Measurements from ENCODE around the gene CRYBG1. TPM values are rescaled to one million over a fixed set of nuclear protein-coding genes. Genes with fewer than 3 reads are reported as not detected.

The CRYBG1 gene
- total RNA-seq, 4 donors from 2014 or later, result 27.4 to 42.1 (median 40.6) TPM

DNA sequence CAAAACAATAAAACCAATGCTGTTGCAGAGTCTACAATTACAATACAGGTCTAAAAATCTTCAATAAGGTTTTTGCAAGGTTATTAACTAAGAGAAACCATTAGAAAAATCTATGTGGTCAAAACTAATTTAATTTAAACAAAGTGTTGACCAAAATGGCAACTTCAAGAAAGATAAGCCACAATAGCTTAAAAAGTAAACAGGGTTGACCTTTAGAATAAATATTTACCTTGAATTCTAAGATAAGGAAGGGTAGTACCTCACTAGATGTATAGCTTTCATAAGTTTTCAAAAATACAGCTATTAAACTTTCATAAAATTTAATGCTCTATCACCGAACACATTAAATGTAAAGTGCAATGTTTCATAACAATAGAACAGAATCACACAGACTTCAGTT is 257.3 kb downstream of the CRYBG1 start:
- TF ChIP-seq CTCF (IDR thresholded peaks at IDR 0.05; ENCODE audit: low read depth), result no peak

GRCh38 chr6:106618324-106618723 is 257.8 kb downstream of the CRYBG1 start:
- TF ChIP-seq CTCF (IDR thresholded peaks at IDR 0.05; ENCODE audit: low read depth), result no peak

DNA sequence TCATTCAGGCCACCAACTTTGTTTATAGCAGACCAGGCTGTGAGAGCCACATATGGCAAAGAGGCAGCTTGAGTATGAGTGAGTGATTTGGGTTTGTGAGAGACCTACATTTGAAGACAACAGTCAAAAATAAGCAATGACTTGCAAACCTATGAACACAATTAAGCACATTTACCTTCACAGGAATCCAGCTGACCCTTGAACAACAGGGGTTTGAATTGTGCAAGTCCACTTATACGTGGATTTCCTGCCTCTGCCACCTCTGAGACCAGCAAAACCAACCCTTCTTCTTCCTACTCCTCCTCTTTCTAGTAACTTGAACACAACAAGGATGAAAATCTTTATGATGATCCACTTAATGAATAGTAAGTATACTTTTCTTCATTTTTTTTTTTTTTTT is 258.7 kb downstream of the CRYBG1 start:
- no peak for TF ChIP-seq CTCF (IDR thresholded peaks at IDR 0.05; ENCODE audit: low read depth)

- TF ChIP-seq CTCF (IDR thresholded peaks at IDR 0.05; ENCODE audit: low read depth), result no peak
These were observed 260.6 kb downstream of the CRYBG1 start for GRCh38 chr6:106620931-106621672.

Small RNA genes within 50 kb of the gene (small RNA-seq; reads per million reads assigned to genes)
- 0.49 reads per million for gene RF00019
- not detected for gene RNA5SP211
- not detected for gene RNU6-527P

Other genes starting within 250 kb of the CRYBG1 start
- gene ATG5, start 35.0 kb upstream of the CRYBG1 start, total RNA-seq, result 10 to 100 TPM; 35.6 to 43.3 (median 38.2) TPM